ENCODE measurements around the gene CTNNBL1. TPM values are rescaled to one million over a fixed set of nuclear protein-coding genes. Genes with fewer than 3 reads are reported as not detected.

Gene CTNNBL1
- total RNA-seq, 1 experiment from 2014 or later: 55.4 TPM

GRCh38 chr20:37703035-37703845, 9.4 kb downstream of the CTNNBL1 start:
- ATAC-seq (no peak), DNase-seq (ENCODE audit: low read depth, low spot score) (no peak)
- Histone ChIP-seq H3K79me2 (ENCODE audit: insufficient read depth, low read length) (peaks cover 96% of the 10 kb centered on the region), H3K4me1 (ENCODE audit: control insufficient read depth in 1 of 2, insufficient read depth in 2 of 2, low read length in 2 of 2) (no peaks in the 10 kb centered on the region), H3K9me2 (ENCODE audit: insufficient read depth) (no peaks in the 10 kb centered on the region), H3K4me2 (ENCODE audit: low read length) (no peak overlapping the region), H3K27ac (ENCODE audit: low read depth, low read length) (no peak overlapping the region), H3K9ac (ENCODE audit: low read length) (no peak overlapping the region), H3K9me3 (ENCODE audit: control insufficient read depth in 1 of 2, insufficient read depth in 1 of 2, low read depth in 1 of 2, low read length in 2 of 2) (peaks cover 0 to 5% of the 10 kb centered on the region in 2 experiments; a peak in 1 of 4 replicates), H4K20me1 (ENCODE audit: insufficient read depth) (0 out of 2 replicates have a peak, but pooled peaks cover 8% of the 10 kb centered on the region), H2AFZ (ENCODE audit: low read depth, low read length, poor library complexity, severe bottlenecking) (no peak overlapping the region), H3K4me3 (replicated peaks in 1 of 2; ENCODE audit: low read depth in 1 of 2, low read length in 2 of 2) (no peak overlapping the region), H3K27me3 (ENCODE audit: insufficient read depth, low read length) (no peaks in the 10 kb centered on the region), H3K36me3 (ENCODE audit: control insufficient read depth in 1 of 2, insufficient read depth in 2 of 2, low read length in 2 of 2) (peaks cover 0 to 7% of the 10 kb centered on the region in 2 experiments; a peak in 1 of 4 replicates)
- ChIA-PET RAD21 (ENCODE audit: low non-redundant PET in 1 of 2, low total read pairs in 2 of 2, uncharacterized antibody in 2 of 2, unreplicated experiment in 2 of 2) (no interaction called here), CTCF (no interaction called here), POLR2A (no interaction called here)
- intact Hi-C loops (cut with micrococcal nuclease): no loop called here
- no TSS peak for BruUV-seq (replicated peaks)
- TF ChIP-seq CTCF (IDR thresholded peaks at IDR 0.05 in 2 of 3, conservative IDR thresholded peaks at IDR 0.05 in 1 of 3; ENCODE audit: borderline replicate concordance in 1 of 3, insufficient read depth in 1 of 3, low read depth in 2 of 3, low read length in 2 of 3) (no peak), ZFX (IDR thresholded peaks at IDR 0.05) (no peak), MAX (IDR thresholded peaks at IDR 0.05) (no peak), EZH2 (IDR thresholded peaks at IDR 0.05) (no peak), EZH2phosphoT487 (IDR thresholded peaks at IDR 0.05; ENCODE audit: borderline replicate concordance) (no peak), SRF (IDR thresholded peaks at IDR 0.05; ENCODE audit: low read depth) (no peak), CEBPB (IDR thresholded peaks at IDR 0.05; ENCODE audit: low read depth) (no peak), POLR2AphosphoS5 (IDR thresholded peaks at IDR 0.05; ENCODE audit: low read depth, low read length) (no peak), CBX3 (IDR thresholded peaks at IDR 0.05; ENCODE audit: low read depth) (no peak), REST (IDR thresholded peaks at IDR 0.05; ENCODE audit: low read depth) (no peak), RAD21 (IDR thresholded peaks at IDR 0.05; ENCODE audit: low read depth) (no peak), SIN3A (IDR thresholded peaks at IDR 0.05; ENCODE audit: low read depth) (no peak), JUND (IDR thresholded peaks at IDR 0.05) (no peak), ZBTB33 (IDR thresholded peaks at IDR 0.05; ENCODE audit: extremely low read depth, insufficient replicate concordance, low read length) (no peak), YY1 (IDR thresholded peaks at IDR 0.05; ENCODE audit: extremely low read depth, insufficient replicate concordance, low read depth, low read length) (no peak), POLR2A (IDR thresholded peaks at IDR 0.05; ENCODE audit: borderline replicate concordance, extremely low read depth, insufficient read depth, insufficient read length) (no peak), ATF3 (IDR thresholded peaks at IDR 0.05) (no peak), SP1 (IDR thresholded peaks at IDR 0.05; ENCODE audit: low read depth) (no peak), FOSL1 (IDR thresholded peaks at IDR 0.05; ENCODE audit: low read depth) (no peak), ELF1 (IDR thresholded peaks at IDR 0.05; ENCODE audit: borderline replicate concordance, low read depth) (no peak)

Measured in HCT116 (cell line).